Dedifferentiated amniotic fluid mesenchymal stem cell (primary cell): Measurements from ENCODE around the gene ME1.
A peak's percentile ranks its signal among the peaks of the same experiment; 100 is the strongest.
"Not testable (repeated sequence)": the region's sequence is repeated elsewhere in the genome, so short reads cannot be mapped to it uniquely, and the experiment has no call there.

ENCODE experiments used
- DNase-seq: peaks from one replicate; pipeline ENCODE4 v3.0.0-alpha.2; 2016; ENCODE audit errors: extremely low spot score

Gene ME1

DNA sequence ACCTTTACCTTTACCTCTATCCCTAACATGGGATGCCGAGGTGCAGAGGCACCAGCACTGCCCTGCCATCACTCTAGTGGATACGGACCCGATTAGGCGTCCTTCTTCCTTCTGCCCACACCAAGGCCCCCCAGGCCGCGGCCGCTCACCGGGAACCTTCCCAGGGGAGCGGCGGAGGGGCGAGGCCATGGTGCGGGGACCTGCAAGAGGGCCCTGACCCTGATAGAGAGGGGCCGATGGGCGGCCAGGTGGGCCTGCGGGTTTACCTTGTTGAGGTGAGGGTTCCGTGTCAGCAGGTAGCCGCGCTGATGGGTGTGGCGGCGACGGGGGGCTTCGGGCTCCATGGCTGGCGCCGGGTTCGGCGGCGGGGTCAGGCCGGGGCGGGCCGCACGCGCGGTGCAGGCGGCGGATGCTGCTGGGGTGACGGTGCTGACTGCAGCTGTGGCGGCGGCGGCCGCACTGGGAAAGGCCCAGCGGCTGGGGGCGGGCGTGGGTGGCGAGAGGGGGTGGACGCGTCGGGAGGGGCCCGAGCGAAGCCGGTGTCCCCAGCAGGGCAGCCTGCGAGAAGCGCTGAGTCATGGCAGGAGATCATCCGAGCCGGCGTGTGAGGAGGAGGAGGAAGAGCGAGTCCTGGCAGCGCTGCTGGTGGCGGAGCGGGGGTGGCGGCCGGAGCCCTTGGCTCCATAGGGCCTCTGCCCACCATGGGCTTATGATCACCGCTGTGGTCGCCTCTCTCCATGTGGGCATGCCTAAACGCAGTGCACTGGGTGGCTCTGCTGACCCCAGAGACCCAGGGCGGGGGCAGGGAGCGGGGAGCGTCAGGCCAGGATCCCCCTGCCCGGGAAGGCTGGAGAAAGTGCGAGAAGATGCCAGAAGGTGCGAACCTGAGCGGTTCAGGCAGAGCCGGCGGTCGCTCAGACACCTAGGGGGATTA, at the start of gene ME1:
TSS of gene ME1 (minus strand) at position 441 of the 934 bp plus-strand sequence. CDS start at position 344, 97 bp downstream.
- peak; percentile 71 for DNase-seq

DNA sequence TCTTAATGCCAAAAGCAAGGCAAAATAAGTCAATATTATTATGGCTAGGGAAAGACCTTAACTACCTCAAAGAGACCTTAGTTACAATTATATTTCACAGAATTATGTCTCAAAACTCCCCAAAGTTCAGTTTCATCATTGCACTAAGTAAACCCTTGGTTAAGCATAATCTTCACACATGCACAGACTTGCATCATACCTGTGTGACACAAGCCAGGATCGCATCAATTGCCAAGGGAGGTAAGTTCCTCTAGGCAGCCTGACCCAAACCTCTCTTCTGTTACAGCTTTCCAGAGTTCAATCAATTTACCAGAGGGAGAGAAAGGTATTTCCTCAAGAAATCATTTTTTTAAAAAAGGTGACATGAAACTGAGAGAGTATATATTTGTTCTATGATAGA, 49.6 kb upstream of the ME1 start:
- no peak for DNase-seq

DNA sequence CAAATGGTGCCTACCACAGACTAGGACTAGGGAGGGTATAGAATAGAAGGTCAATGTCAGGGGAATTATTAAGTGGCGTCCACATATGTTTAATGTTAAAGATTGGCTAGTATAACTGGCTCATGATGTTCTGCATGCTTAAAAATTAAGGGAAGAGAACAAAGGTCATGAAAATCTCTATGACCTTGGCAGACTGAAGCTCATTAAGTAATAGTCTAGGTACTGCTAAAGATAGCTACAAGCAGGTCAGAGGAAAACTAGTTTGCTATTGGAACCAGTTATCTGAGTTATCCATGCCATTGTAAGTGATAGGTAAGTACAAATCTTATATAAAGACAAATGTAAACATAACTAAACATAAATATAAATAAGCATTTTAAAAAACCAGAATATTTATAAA, 48.5 kb upstream of the ME1 start:
- DNase-seq = no peak

DNA sequence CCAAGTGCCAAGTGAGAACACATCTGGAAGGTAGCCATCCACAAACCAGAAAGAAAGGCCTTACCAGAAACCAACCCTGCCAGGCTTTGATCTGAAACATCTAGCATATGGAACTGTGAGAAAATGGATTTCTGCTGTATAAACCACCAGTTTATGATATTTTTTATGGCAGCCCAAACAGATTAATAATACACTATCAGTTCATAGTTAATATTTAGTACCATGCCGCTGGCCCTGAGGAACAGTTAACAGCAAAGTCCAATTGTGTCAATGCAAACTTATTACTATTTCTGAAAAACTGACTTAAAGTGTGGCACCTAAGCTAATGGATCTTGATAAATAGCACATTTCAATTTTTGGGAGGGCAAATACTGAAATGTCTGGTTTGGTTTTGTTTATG, 46.1 kb upstream of the ME1 start:
- DNase-seq = no peak

DNA sequence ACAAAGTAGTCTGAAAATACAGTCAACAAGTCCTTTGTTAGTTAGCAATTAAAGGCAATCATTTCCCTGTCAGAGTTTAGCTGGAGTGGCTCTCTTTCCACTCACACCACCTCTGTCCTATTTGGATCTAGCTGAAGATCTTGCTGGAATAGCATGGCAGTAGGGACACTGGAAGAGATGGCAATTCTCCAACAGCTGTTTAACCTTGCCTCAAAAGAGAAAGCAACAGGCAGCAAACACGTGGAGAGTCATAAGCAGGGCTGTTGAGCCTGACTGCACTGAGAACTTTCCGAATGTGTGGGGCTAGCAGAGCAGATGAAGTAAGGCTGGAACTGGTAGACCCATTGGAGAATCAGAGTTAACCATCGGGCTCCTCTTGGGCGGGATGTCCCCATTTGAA, 43.5 kb upstream of the ME1 start:
- DNase-seq = no peak

DNA sequence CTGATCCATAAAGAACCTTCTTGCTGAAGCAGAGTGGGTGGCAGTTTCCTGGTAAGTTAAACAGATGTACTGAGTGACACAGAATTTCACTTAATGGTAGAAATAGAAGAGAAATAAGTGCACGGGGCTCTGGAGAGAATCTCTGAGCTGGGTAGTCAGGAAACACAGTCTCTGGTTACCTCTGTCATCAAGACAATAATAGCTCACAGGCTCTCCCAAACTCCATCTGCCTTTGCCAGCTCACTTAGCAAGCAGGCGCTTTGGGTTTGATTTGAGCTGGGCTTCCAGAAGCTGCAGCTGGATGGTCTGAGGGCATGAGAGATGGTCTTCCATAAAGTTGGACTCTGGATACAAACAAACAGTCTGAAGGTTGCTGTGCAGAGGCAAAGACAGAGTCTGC, 41.9 kb upstream of the ME1 start:
- no peak for DNase-seq

DNA sequence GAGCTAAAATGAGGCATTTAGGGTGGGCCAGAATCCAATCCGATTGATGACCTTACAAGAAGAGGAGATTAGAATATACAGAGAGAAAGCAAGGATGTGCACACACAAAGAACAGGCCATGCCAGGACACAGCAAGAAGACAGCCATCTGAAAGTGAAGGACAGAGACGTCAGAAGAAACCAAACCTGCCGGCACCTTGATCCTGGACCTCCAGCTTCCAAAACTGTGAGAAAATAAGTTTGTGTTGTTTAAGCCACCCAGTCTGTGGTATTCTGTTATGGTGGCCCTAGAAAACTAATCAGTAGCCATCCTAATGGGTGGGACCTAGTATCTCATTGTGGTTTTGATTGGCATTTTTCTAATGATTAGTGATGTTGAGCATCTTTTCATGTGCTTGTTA, 39.7 kb upstream of the ME1 start:
- no peak for DNase-seq

DNA sequence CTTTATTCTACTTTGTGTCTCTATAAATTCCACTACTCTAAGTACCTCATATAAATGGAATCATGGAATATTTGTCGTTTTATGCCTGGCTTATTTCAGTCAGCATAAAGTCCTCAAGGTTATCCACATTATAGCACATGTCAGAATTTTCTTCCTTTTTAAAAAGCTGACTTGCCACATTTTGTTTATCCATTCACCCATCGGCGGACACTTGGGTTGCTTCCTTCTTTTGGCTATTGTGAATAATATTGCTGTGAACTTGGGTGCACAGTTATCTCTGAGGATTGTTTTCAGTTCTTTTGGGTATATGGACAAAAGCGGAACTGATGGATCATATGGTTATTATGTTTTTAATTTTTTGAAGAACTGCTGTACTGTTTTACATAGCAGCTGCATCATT, 39.1 kb upstream of the ME1 start:
- DNase-seq = no peak

DNA sequence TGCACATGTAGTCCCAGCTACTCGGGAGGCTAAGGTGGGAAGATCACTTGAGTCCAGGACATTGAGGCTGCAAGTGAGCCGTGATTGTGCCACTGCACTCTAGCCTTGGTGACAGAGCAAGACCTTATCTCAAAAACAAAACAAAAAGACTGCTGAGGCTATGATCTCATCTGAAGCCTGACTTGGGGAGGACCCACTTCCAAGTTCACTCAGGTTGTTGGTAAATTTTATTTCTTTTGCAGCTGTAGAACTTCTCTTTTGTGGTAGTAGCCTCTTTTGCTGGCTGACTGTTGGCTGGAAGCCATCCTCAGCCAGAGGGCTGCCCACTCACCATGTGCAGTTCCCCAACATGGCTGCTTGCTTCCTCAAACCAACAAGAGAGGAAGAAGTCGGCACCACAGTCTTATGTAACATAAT, 36.8 kb upstream of the ME1 start:
- no peak for DNase-seq

DNA sequence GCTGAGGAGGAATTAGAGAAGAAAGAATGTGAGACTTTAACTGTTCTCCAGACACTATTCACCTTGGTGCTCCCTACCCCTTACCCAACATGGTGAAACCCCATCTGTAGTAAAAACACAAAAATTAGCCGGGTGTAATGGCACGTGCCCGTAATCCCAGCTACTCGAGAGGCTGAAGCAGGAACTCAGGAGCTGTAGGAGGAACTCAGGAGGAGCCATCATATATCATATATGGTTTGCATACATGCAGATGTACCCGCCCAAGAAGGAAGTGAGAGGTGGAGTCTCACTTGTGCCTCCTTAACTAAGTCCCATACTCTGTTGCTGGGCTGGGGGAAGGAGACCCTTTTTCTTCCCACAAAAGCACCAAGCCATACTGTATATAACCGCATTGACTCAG, 35.5 kb upstream of the ME1 start:
- no peak for DNase-seq

DNA sequence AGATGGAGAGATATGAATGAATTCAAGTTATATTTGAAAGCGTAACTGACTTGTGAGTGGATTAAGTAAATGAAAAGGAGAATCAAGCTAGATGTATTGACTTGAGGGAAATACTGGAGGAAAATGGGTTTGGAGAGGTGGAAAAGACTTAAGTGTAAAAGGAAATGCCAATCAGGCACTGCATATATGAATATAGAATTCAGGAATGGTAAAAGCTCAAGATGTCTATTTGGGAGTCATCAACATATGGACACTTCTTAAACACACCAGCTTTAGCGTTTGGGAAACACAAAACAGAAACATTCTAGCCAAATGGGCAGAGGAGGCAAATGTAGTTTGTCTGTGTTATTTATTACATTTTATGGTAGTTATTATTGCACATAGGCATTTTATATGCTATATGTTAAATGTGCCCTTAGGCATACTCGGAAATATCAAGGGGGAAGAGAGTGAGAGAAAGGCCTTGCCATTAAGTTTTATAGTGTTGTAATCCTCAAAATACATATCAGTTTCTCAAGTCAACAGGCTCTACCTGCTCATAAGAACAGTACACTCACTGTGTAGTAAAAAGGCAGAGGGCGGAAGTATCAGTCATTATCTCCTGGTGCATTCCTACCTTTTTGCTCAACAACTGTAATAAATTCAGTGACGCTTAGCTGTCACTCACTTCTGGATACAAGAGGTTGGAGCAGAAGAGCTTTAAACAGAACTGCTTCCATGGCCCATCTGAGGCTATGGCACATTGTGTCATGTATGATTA, 33.7 kb upstream of the ME1 start:
- DNase-seq = no peak

DNA sequence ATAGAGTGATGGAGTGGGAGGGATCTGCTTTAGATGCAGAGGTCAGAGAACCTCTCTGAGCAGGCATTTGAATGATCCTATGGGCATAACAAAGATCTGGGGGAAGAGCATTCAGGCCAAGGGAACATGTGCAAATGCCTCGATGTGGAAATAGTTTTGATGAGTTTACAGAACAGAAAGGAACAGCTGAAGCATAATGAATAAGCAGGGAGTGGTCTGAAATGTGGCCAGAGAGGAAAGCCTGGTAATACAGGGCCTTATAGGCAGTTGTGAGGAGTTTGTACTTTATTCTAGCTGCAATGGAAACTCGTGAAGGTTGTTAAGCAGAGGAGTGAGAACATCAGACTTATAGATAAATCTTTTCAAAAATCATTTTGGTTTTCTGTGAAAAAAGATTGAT, 33.0 kb upstream of the ME1 start:
- DNase-seq = no peak

DNA sequence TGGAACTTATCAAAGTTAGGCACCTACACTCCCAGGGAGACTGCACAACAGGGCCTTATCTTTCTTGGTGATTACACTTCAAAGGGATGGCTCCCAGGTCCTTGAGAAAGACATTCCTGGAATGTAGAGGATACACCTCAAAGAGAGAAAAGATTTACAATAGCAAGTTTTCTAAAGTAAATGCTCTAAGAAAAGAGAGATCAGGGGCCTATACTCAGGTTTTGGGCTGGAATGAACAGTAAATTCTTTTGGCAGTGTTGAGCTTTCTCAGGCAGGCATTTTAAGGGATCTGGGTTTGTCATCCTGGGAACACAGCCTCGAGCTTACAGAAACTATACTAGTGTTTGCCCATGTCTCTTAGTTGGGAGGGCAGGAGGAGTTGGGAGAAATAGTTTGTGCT, 31.7 kb upstream of the ME1 start:
- DNase-seq = no peak

DNA sequence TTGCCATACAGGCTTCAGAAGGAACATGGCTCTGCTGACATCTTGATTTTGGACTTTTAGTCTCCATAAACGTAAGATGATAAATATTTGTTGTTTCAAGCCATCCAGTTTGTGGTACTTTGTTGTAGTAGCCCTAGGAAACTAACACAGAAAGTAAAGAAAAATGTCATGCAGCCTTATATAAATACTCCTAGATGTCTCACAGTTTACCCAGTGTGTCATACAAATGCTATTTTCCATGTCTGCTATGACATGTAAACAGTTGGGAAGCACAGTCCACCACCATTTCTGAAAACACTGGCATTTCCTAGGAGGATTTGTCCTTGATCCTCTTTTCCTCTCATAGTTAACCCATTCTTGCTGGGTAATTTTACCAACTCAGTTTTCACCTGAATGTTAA, 30.6 kb upstream of the ME1 start:
- DNase-seq = no peak

DNA sequence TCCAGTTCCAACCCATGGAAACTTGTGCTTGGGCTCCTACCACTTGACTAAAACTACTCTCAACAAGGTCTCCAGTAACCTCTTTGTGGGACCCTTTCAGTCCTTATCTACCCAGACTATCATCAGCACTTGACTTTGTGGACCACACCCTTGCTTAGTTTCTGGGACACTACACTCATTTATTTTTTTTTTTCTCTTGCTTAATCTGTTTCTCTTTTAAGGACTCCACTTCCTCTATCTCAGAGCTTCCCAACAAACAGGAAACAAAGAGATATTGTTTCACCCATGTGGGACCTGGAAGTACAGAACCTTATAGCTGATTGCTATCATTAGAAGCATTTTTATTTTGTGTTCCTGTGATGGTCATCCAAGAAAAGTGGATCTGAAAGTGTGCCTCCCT, 28.8 kb upstream of the ME1 start:
- DNase-seq = no peak

DNA sequence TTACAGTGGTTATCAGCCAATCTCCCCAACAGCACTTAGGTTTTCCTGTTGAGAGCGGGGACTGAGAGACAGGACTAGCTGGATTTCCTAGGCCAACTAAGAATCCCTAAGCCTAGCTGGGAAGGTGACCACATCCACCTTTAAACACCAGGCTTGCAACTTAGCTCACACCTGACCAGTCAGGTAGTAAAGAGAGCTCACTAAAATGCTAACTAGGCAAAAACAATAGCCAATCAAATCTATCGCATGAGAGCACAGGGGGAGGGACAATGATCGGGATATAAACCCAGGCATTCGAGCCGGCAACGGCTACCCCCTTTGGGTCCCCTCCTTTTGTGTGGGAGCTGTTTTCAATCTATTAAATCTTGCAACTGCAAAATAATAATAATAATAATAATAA, 19.2 kb upstream of the ME1 start:
- DNase-seq = not testable (repeated sequence)

DNA sequence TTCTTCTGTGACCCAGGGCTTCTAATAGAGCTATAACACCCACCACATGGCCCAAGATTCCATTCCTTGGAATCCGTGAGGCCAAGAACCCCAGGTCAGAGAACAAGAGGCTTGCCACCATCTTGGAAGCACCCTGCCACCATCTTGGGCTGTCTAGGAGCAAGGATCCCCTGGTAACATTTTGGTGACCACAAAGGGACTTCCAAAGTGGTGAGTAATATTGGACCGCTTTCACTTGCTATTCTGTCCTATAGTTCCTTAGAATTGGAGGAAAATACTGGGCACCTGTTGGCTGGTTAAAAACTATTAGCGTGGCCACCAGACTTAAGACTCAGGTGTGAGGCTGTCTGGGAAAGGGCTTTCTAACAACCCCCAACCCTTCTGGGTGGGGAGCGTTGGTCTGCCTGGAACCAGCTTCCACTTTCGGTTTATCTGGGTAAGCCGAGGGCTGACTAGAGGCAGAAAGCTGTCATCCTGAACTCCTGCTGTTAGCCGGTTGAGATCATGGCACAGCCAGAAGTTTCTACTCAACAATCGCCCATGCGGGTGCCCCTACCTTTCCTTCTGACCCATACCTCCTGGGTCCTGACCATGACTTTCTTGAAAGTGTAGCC, 13.3 kb upstream of the ME1 start:
- not testable (repeated sequence) for DNase-seq

DNA sequence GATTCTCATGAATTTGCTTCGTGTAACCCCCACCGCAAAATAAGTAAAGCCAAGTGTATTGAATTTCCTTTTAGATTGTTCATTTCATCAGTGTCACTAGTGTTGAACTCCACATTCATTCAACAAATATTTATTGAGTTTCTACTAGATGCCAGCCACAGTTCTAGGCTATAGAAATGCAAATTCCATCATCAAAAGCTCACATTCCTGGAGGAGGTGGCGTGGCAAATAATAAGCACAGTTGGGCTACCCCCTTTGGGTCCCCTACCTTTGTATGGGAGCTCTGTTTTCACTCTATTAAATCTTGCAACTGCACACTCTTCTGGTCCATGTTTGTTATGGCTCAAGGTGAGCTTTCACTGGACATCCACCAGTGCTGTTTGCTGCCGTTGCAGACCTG, 12.7 kb upstream of the ME1 start:
- DNase-seq = no peak

DNA sequence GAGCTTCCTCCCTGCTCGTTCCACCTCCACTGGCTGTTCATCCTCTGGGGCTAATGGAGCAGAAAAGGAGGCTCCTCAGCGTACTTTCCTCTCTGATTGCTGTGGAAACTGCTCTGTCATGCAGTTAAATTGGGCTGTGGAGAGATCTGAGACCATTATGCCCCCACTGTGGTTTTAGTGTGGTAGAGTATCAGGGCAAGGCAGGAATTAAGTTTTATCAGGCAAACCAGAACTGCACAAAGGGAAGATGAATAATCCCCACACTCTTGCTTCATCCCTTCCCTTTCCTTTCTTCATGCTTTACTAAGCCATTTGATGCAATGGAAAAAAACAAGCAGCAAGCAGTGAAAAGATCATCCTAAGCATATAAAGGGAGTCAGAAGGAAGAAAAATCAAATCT, 11.9 kb upstream of the ME1 start:
- peak; percentile 47 for DNase-seq

DNA sequence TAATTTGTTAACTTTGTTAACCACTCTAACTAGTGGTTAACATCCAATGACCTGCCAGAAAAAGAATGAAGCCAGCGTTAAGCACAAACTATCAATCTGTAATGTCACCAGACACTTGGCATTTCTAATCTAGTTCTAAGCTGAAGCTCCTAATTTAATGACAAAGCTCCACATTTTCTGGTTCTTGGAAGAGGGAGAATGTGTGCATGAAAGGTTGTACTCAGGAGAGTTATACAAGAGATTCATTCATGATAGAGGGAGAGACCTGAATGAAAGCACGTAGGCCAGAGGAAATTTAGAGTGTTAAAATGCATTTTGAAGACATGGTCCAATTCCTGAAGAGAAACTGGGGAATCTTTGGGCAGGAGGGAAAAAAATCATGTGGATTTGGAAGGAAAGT, 8.3 kb upstream of the ME1 start:
- no peak for DNase-seq

DNA sequence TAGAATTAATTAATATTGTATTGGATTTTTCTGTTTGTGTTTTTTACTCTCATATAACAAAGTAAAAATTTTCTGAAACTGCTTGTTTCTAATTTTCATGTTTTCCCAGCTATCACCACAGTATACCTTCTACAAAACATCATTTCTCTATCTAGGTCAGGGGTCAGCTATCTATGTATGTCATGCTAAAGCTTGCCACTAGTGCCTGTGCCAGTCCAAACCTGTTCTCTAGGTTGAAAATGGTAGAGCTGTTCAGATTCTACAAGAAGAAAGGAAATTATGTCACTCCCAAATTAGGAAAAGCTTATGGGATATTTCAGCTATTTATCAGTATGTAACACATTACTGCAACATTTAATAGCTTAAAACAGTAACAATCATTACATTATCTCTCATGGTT, 5.8 kb upstream of the ME1 start:
- no peak for DNase-seq

DNA sequence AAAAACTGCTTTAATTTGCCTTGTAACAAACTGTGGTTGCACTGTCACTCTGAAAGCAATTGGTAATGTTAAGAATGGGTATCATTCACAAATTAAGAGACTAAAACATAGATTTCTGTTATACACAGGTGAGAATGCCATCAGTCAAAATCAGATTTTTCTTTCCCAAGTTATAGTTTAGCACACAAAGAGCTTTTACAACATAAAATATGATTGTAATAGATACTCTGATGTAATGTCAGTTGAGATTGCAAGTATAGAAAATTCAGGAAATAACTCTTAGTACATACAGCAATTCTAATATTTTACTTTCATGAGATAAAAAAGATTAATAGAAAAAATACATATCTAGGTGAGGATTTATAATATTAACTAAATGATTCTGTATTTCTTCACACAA, 2.3 kb upstream of the ME1 start:
- DNase-seq = no peak

DNA sequence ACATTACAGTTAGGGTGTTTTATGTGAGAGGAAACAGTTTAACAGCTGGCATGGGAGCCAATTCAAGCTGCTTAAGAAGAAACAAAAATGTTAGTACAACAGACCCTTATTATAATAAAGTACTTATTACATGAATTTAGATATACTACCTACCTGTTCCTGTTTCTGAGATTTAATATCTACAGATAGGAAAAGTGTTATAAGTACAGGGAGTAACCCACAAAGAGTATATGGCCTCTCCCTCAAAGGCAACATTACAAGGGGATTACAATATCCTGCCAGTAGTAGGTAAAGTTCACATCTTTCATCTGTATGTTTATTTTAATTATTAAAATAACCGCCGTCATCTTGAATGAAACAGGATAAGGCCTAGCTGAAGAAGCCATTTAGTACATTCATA, 1.8 kb upstream of the ME1 start:
- DNase-seq = no peak
